ENCODE data around the gene SMURF2.
A peak's percentile ranks its signal among the peaks of the same experiment; 100 is the strongest.

SMURF2 gene

GRCh38 chr17:64500487-64500859, 161.6 kb downstream of the SMURF2 start:
- no peak for DNase-seq

GRCh38 chr17:64499805-64500486, 162.2 kb downstream of the SMURF2 start:
- DNase-seq, result no peak

GRCh38 chr17:64498308-64499203, 163.6 kb downstream of the SMURF2 start:
- DNase-seq, result no peak

- no peak for DNase-seq
Measured at GRCh38 chr17:64497565-64498035, 164.5 kb downstream of the SMURF2 start.

GRCh38 chr17:64496786-64497564, 165.1 kb downstream of the SMURF2 start, which contains the start of gene POLG2:
Gene POLG2 (minus strand): TSS chr17:64497054. CDS start chr17:64496968, 86 bp downstream.
- peak; percentile 94 for DNase-seq

GRCh38 chr17:64496348-64496785, 165.7 kb downstream of the SMURF2 start:
- no peak for DNase-seq
